ENCODE data around the gene CTNNBIP1. TPM values are rescaled to one million over a fixed set of nuclear protein-coding genes. Genes with fewer than 3 reads are reported as not detected.
A peak's percentile ranks its signal among the peaks of the same experiment; 100 is the strongest.

CTNNBIP1 gene
- total and polyA plus RNA-seq, 8 donors: 12.3 to 49.8 (median 35.2) TPM

DNA sequence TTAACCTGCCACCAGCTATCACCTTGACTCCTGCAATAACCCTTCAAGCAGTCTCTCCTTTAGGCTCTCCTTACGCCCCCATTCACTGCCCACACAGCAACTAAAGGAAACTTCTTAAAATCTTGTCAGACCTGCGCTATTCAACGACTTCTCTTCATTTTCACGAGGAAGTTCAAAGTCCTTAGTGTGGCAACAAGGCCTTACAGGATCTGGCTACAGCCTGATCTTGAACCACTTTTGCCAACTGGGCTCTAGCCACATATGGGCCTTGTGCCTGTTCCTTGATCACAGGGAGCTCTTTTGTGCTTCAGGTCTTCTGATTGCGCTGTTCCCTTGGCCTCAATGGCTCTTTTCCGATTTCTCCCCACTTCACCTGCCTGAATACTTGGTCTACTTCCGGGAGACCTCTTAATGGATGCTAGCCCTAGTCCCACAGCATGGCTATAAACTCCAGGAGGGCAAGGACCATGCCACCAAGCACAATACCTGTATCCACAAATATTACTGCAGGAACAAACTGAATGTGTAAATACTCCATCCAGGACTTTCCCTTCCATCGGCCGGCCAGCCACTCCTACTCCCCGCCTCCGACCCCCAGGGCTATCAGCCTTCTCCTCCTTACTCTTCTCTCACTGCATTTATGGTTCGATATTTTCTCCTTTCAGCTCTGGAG is 2.3 kb upstream of the CTNNBIP1 start:
- H3K9me3 ChIP-seq: no peaks in the 10 kb centered on the region
- intact Hi-C loops (cut with DNase I; ENCODE audit: low total_unique reads): no loop called here

DNA sequence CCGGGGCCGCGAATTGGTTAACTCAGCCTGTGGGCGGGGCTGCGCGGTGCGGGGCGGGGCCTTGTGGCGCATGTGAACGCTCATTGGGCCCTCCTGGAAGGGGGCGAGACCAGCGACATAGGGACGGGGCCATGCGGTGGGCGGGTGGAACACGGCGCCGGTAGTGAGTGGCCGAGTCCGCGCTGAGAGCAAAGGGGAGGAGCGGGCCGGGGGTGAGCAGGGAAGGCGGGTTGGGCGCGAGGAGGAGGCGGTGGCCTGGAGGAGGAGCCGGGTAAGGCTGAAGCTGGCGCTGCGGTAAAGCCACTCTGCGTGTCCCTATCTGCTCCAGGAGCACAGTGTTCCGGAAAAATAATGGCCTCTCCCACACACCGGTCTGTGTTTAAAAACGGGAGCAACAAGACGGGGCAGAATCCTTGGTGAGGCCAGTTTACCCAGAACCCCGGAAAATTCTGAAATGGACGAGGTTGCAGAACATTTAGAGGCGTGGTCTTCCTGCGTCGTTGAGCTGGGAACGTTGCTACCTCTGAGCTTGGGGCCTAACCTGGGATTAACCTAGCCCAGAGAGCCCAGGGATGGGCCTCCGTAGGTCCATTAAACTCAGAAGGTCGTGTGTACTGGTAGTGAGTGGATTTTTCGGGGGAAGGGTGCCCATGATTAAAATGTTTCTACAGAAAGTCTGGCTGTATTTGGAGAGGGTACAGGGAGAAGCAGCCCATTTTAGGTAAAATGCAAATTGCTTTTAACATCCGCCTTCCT is 532 bp upstream of the CTNNBIP1 start:
- Histone ChIP-seq H3K36me3 (no peaks in the 10 kb centered on the region), H3K9me3 (no peaks in the 10 kb centered on the region), H3K4me3 (peak overlapping the region; percentile 52 to 59 (median 55)), H3K4me1 (peaks cover 23 to 48% (median 36%) of the 10 kb centered on the region in 4 donors), H3K27me3 (no peaks in the 10 kb centered on the region), H3K27ac (peak overlapping the region; percentile 92 to 98 (median 94))
- peak; percentile 100 for DNase-seq
- TF ChIP-seq POLR2AphosphoS5 (IDR thresholded peaks at IDR 0.05) (peak; percentile 77 to 88 (median 87)), EP300 (IDR thresholded peaks at IDR 0.05) (no peak), CTCF (IDR thresholded peaks at IDR 0.05) (no peak), POLR2A (IDR thresholded peaks at IDR 0.05) (peak in 2 of 4 donors; percentile 70 to 84)
- intact Hi-C loops (cut with DNase I; ENCODE audit: low total_unique reads): no loop called here
- WGBS, 5 donors: 0 to 1% (median 1%) methylated on average over 22 to 45 of the region's 45 CpGs

More for the DNA sequence above, 2.3 kb upstream of the CTNNBIP1 start:
- WGBS, 5 donors: 65 to 74% (median 70%) methylated on average over 11 to 12 of the region's 12 CpGs
- Histone ChIP-seq H3K4me1 (peaks cover 23 to 34% (median 31%) of the 10 kb centered on the region in 4 donors), H3K36me3 (no peaks in the 10 kb centered on the region), H3K27me3 (no peaks in the 10 kb centered on the region), H3K27ac (peak overlapping the region in 1 of 5 donors; percentile 92), H3K4me3 (no peak overlapping the region)
- no peak for DNase-seq
- TF ChIP-seq POLR2A (IDR thresholded peaks at IDR 0.05) (no peak), POLR2AphosphoS5 (IDR thresholded peaks at IDR 0.05) (no peak), CTCF (IDR thresholded peaks at IDR 0.05) (no peak)

DNA sequence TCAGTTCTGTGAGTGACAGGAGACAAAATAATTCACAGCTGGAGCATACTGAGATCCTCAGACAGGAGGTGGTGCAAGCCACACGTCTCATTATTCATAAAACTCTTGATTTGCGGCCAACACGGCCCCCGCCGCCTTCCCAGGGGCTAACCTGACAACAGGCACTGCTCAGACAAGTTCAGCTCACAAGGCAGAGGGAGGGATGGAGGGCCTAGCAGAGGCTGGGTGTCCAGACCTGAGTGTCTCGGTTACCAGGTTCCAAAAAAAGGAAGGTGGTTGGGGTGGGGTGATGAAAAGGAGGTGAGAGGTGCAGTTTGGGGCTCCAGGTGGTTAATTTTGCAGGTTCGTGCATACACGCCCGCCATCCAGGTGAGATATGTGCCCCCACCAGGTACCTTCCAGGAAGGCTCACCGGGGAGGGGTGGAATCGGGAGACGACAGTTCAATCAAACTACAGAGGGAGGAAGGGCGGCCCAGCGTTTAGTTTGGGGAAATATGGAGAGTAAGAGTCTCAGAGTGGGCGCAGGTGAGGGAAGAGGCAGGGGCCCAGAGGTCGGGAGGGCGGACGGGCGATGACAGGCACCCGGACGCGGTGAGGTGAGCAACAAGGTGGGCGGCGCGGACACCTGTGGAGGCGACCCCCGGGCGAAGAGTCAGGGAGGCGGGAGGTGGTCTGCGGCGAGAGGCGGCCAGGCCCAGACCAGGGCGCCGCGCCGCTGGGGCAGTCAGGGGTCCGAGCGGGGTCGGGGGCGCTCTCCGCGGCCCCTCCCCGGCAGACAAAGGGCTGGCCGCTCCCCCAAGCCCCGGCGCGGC is 629 bp downstream of the CTNNBIP1 start:
- intact Hi-C loops (cut with DNase I; ENCODE audit: low total_unique reads): no loop called here
- no peaks in the 10 kb centered on the region for H3K27me3 ChIP-seq
- no peaks in the 10 kb centered on the region for H3K36me3 ChIP-seq
- 1 to 3% (median 1%) methylated on average over 28 to 46 of the region's 47 CpGs for WGBS, 5 donors
- peak overlapping the region; percentile 78 to 93 (median 89) for H3K27ac ChIP-seq
- H3K4me1 ChIP-seq: peaks cover 23 to 57% (median 36%) of the 10 kb centered on the region in 4 donors
- H3K4me3 ChIP-seq: peak overlapping the region; percentile 75 to 95 (median 80)
- no peaks in the 10 kb centered on the region for H3K9me3 ChIP-seq
- TF ChIP-seq POLR2AphosphoS5 (IDR thresholded peaks at IDR 0.05) (no peak), CTCF (IDR thresholded peaks at IDR 0.05) (no peak), EP300 (IDR thresholded peaks at IDR 0.05) (no peak)
- DNase-seq: peak; percentile 34 to 61

DNA sequence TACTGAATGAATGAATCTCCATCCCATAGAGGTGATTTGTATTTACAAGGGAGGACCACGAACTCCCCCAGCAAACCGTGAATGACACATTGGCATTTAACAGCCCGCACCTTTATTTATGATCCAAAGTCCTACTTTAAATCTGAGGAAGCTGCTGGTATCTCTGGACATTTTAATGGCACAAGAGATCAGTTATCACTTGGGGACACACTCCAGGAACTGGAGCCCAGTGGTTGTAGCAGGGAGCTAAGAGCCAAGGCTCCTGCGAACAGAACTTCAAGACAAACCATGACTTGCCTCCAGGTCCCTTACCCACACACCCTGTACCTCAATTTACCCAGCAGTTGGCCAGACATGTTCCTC is 1.2 kb downstream of the CTNNBIP1 start:
- H3K4me3 ChIP-seq: peak overlapping the region; percentile 75 to 95 (median 80)
- H3K36me3 ChIP-seq: no peaks in the 10 kb centered on the region
- H3K27me3 ChIP-seq: no peaks in the 10 kb centered on the region
- DNase-seq: no peak
- no peaks in the 10 kb centered on the region for H3K9me3 ChIP-seq
- TF ChIP-seq POLR2A (IDR thresholded peaks at IDR 0.05) (no peak), CTCF (IDR thresholded peaks at IDR 0.05) (no peak), POLR2AphosphoS5 (IDR thresholded peaks at IDR 0.05) (no peak), EP300 (IDR thresholded peaks at IDR 0.05) (no peak)
- peaks cover 23 to 60% (median 36%) of the 10 kb centered on the region in 4 donors for H3K4me1 ChIP-seq
- intact Hi-C loops (cut with DNase I; ENCODE audit: low total_unique reads): no loop called here
- H3K27ac ChIP-seq: peak overlapping the region; percentile 78 to 93 (median 89)
- 24 to 45% (median 36%) methylated on average over 2 to 4 of the region's 4 CpGs for WGBS, 5 donors
